ENCODE data around the gene CALML5.

DNA sequence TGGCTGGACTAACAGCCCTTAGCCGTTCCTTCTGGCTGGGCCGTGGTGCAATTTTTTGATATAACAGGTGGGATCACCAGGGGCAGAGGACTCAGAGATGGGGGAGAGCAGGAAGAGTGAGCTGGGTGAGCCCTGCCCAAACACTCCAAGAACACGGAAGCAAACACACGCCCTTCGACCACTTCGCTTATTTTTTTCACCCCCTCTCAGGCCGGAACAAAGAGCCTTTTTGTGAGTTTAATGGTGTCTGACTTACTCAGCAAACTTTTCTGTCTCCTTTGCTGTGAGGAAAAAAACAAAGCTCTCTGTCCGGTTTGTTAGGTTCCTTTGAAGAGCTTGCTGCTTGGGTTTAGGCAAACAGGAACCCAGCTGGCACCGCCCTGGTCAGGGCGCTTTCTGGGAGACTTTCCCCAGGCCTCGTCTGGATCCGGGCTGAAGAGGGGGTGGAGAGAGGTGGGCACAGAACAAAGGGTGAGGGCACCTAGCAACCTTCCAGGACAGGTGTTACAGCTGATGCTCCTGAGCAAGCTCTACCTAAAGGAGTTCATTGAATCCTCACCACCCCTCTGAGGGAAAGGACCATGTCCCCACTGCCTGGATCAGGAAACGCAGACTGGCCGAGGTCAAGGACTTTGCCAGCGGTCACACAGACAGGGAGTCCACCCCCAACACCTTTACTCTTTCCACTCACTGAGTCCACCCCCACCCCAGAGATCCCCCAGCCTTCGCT is 48.7 kb upstream of the CALML5 start:
- TF ChIP-seq, protein P1, sequence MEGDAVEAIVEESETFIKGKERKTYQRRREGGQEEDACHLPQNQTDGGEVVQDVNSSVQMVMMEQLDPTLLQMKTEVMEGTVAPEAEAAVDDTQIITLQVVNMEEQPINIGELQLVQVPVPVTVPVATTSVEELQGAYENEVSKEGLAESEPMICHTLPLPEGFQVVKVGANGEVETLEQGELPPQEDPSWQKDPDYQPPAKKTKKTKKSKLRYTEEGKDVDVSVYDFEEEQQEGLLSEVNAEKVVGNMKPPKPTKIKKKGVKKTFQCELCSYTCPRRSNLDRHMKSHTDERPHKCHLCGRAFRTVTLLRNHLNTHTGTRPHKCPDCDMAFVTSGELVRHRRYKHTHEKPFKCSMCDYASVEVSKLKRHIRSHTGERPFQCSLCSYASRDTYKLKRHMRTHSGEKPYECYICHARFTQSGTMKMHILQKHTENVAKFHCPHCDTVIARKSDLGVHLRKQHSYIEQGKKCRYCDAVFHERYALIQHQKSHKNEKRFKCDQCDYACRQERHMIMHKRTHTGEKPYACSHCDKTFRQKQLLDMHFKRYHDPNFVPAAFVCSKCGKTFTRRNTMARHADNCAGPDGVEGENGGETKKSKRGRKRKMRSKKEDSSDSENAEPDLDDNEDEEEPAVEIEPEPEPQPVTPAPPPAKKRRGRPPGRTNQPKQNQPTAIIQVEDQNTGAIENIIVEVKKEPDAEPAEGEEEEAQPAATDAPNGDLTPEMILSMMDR (IDR thresholded peaks at IDR 0.05) = no peak
- TF ChIP-seq POLR2A (IDR thresholded peaks at IDR 0.05) = no peak
- TF ChIP-seq POLR2AphosphoS5 (IDR thresholded peaks at IDR 0.05) = peak in 2 of 3 donors; percentile 61 to 62
- TF ChIP-seq EP300 (IDR thresholded peaks at IDR 0.05) = no peak

Data from stomach (tissue), 4 donors.